Smooth muscle cell of trachea (primary cell): ENCODE results near the gene MME. TPM values are rescaled to one million over a fixed set of nuclear protein-coding genes. Genes with fewer than 3 reads are reported as not detected.

Experiments
- total RNA-seq: library from RNA; depleted of rRNA; stranded (reverse); fragments of >200 nt; gene quantifications from 2 replicates; pipeline ENCODE4 v1.2.1, GENCODE V29; 2014

The MME gene
- 422 and 590 TPM in 2 replicates for total RNA-seq

DNA sequence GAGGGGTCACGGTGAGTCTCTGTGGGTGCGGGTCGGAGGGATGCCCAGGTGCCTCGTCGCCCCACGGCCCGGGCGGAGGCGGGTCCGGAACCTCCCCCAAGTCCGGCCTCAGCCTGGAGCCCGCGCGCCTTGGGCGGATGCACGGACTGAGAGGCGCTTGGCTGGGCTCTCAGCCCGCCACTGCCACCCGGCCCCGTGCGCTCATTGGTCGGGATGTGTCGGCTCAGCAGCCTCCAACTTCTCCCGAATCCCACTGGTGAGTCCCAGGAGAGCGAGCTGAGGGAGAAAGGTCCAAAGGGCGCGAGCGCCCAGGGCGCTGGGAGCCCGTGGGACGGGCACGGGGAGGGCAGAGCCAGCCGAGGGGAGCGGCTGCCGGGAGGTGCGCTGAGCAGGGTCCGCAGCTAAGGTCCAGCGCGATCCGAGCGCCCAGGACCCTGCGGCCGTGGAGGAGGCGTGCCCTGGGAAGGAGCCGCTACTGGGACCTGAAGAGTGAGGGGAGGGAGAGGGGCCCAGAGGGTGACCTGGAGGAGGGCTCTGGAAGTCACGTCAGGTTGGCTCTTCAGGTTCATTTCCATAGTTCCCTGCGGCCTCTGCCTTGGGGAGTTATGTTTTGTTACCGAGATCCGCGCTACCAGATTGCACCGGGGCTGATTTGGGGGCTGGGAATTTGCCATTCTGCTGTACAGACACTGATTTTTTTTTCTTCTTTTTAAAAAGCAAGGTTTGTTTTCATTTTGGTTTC, at the start of gene MME:
TSS of gene MME (plus strand) at position 574 of the 742 bp plus-strand sequence. CDS start 3,849 bp downstream, outside the sequence.

Other genes starting within 250 kb of the MME start
- gene STRIT1, start 213.4 kb downstream of the MME start, total RNA-seq, result not detected in 2 replicates